Central memory CD8-positive, alpha-beta T cell (primary cell): ENCODE results near the gene NPTX1.

Experiments
- ATAC-seq: fragments of 150-1000 bp; cut with Tn5 transposase; replicated peaks from 2 replicates; pipeline ENCODE4 v1.10.0; 2022; ENCODE audit warnings: mild to moderate bottlenecking, moderate FRiP score, moderate number of reproducible peaks; ENCODE audit not compliant: poor library complexity, severe bottlenecking; ENCODE audit errors: extremely low read depth
- DNase-seq, 2 donors: peaks; one replicate each; pipeline ENCODE4 v3.0.0; 2021; ENCODE audit warnings: low spot score in 2 of 2
- H3K27ac Mint-ChIP-seq: one replicate; pipeline ENCODE4 v1.8.0; 2022; ENCODE audit warnings: low read depth, mild to moderate bottlenecking, moderate library complexity, mixed read lengths
- H3K27me3 Mint-ChIP-seq: one replicate; pipeline ENCODE4 v1.8.0; 2022; ENCODE audit warnings: mixed read lengths
- H3K36me3 Mint-ChIP-seq: one replicate; pipeline ENCODE4 v1.8.0; 2022; ENCODE audit warnings: mild to moderate bottlenecking, moderate library complexity, mixed read lengths; ENCODE audit not compliant: insufficient read depth
- H3K4me1 Mint-ChIP-seq: one replicate; pipeline ENCODE4 v1.8.0; 2022; ENCODE audit warnings: mixed read lengths
- H3K4me3 Mint-ChIP-seq: one replicate; pipeline ENCODE4 v1.8.0; 2022; ENCODE audit warnings: mild to moderate bottlenecking, moderate library complexity, mixed read lengths
- H3K9me3 Mint-ChIP-seq: one replicate; pipeline ENCODE4 v1.8.0; 2022; ENCODE audit warnings: mixed read lengths

The NPTX1 gene

DNA sequence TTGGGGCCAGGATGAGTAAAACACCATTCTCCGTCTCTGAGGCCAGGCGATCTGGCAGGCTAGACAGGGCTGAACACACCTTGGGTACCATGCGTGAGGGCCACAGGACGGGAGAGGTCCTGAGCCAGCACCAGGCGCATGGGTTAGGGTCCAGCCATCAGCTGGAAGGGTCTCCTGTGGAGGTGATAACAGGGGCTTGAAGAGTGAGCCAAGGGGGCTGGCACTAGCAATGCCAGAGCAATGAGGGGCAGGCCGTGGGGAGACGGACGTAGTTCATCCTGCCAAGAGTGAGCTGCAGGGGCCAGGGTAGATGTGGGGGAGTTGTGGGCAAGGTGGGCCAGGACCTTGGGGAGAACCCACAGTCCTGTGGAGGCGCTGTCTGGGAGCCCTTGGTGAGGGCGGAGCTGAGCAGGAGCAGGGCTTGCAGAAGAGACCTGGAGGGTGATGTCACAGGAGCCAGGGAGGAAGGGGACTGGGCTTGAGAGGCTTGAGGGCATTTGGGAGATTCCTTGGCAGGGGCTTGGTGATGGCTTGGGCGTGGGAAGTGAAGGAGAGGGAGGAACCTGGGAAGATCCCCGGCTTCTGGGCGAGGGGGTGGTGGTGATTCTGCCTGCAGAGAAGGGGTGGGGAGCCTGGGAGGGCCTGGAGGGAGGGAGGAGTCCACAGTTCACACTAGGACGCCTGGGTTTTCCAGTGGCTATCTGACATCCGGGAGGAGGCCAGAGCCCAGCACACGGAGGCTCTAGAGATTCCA lies 6.3 kb upstream of the NPTX1 start:
- H3K9me3 Mint-ChIP-seq, result no peaks in the 10 kb centered on the region
- DNase-seq (no peak), ATAC-seq (no peak)
- H3K4me1 Mint-ChIP-seq, result no peaks in the 10 kb centered on the region
- peaks cover 72% of the 10 kb centered on the region for H3K27me3 Mint-ChIP-seq
- no peak overlapping the region for H3K27ac Mint-ChIP-seq
- no peaks in the 10 kb centered on the region for H3K36me3 Mint-ChIP-seq
- H3K4me3 Mint-ChIP-seq, result no peak overlapping the region

DNA sequence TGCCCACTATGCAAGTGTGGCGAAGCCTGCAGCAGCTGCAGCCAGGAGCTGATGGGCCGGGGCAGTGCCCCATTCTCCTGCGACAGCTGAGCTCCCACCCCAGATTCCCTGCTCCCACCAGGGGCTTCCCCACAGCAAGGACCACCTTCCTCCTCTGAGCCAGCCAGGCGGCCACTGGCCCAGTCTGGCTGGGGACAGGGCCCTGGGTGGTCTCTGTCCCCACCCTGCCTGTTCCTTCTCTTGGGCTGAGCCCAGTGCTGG lies 5.6 kb upstream of the NPTX1 start:
- no peak for ATAC-seq
- H3K27me3 Mint-ChIP-seq, result peaks cover 65% of the 10 kb centered on the region
- no peaks in the 10 kb centered on the region for H3K36me3 Mint-ChIP-seq
- H3K27ac Mint-ChIP-seq, result no peak overlapping the region
- H3K4me3 Mint-ChIP-seq, result no peak overlapping the region
- no peaks in the 10 kb centered on the region for H3K9me3 Mint-ChIP-seq
- DNase-seq, result no peak
- no peaks in the 10 kb centered on the region for H3K4me1 Mint-ChIP-seq

GRCh38 chr17:80481284-80482057 lies 5.1 kb upstream of the NPTX1 start:
- no peak for DNase-seq
- Mint-ChIP-seq H3K27me3 (peaks cover 62% of the 10 kb centered on the region), H3K27ac (no peak overlapping the region), H3K4me1 (no peaks in the 10 kb centered on the region), H3K9me3 (no peaks in the 10 kb centered on the region), H3K4me3 (no peak overlapping the region), H3K36me3 (no peaks in the 10 kb centered on the region)
- no peak for ATAC-seq

DNA sequence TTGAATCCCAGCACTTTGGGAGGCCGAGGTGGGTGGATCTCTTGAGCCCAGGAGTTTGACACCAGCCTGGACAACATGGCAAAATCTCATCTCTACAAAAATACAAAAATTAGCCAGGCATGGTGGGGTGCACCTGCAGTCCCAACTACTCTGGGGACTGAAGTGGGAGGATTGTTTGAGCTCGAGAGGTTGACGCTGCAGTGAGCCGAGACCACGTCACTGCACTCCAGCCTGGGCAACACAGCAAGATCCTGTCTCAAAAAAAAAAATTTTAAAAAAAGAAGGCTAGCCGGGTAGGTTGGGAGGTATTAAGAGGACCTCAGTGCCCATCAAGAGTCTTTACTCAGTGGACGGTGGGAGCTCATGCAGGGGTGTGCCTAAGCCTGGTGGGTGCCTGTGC lies 3.8 kb upstream of the NPTX1 start:
- Mint-ChIP-seq H3K27me3 (peaks cover 57% of the 10 kb centered on the region), H3K4me1 (peaks cover 3% of the 10 kb centered on the region), H3K9me3 (no peaks in the 10 kb centered on the region), H3K36me3 (no peaks in the 10 kb centered on the region), H3K27ac (no peak overlapping the region), H3K4me3 (no peak overlapping the region)
- DNase-seq (no peak), ATAC-seq (no peak)

DNA sequence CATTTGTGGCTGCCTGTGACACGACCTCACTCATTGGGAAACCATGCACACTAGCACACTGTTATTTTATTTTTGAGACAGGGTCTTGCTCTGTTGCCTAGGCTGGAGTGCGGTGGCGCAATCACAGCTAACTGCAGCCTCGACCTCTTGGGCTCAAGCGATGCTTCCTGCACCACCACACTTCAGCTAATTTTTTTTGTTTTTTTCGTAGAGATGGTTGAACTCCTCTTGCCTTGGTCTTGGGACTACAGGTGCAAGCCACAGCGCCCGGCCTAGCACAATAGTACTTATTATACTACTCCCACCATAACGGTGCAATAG lies 2.8 kb upstream of the NPTX1 start:
- Mint-ChIP-seq H3K36me3 (no peaks in the 10 kb centered on the region), H3K27me3 (peaks cover 64% of the 10 kb centered on the region), H3K4me1 (peaks cover 13% of the 10 kb centered on the region), H3K9me3 (no peaks in the 10 kb centered on the region), H3K27ac (no peak overlapping the region), H3K4me3 (peak overlapping the region; percentile 52)
- DNase-seq (no peak), ATAC-seq (no peak)

DNA sequence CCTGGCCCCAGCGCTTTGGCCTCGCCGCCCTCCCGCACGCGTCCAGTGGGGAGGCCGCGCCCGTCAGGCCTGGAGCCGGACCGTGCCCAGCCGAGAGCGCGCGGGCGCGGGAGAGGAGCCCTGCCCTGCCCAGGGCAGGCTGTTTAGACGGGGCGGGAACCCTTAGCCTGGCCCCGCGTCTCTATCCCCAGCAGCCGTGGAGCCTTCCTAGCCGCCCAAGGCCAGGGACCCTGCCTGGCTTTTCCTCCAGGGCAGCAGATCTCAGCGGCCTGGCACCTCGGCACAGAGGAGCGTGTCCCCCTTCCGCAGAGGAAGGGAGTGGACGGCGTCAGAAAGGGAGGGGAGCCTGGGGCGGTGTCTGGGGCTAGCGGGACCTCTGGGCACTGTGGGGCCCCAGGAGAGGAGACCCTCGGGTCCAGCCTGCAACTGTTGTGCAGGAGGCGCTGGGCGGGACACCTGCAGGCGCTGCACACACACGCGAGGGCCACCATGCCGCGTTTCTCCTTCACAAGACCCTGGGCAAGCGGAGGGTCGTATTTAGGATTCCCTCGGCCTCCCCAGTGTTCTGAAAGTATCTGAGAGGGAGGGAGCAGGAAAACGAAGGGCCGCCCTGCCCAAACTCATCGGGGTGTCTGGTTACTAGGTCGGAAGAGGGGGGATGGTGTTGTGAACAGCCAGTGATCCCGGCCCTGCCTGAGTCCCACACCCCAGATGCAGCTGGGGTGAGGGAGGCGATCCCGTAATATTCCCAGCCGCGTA lies 2.3 kb upstream of the NPTX1 start:
- no peak overlapping the region for H3K27ac Mint-ChIP-seq
- peaks cover 69% of the 10 kb centered on the region for H3K27me3 Mint-ChIP-seq
- H3K4me1 Mint-ChIP-seq, result peaks cover 13% of the 10 kb centered on the region
- ATAC-seq (no peak), DNase-seq (no peak)
- no peaks in the 10 kb centered on the region for H3K9me3 Mint-ChIP-seq
- H3K4me3 Mint-ChIP-seq, result peak overlapping the region; percentile 52
- no peaks in the 10 kb centered on the region for H3K36me3 Mint-ChIP-seq

- no peak overlapping the region for H3K4me3 Mint-ChIP-seq
- H3K36me3 Mint-ChIP-seq, result no peaks in the 10 kb centered on the region
- peaks cover 69% of the 10 kb centered on the region for H3K27me3 Mint-ChIP-seq
- H3K4me1 Mint-ChIP-seq, result peaks cover 13% of the 10 kb centered on the region
- ATAC-seq (no peak), DNase-seq (no peak)
- H3K9me3 Mint-ChIP-seq, result no peaks in the 10 kb centered on the region
- H3K27ac Mint-ChIP-seq, result no peak overlapping the region
Observed at GRCh38 chr17:80477647-80478478, 1.5 kb upstream of the NPTX1 start.

GRCh38 chr17:80476877-80477646 lies 655 bp upstream of the NPTX1 start:
- H3K4me1 Mint-ChIP-seq, result peaks cover 18% of the 10 kb centered on the region
- peaks cover 69% of the 10 kb centered on the region for H3K27me3 Mint-ChIP-seq
- no peaks in the 10 kb centered on the region for H3K36me3 Mint-ChIP-seq
- DNase-seq (no peak), ATAC-seq (no peak)
- H3K9me3 Mint-ChIP-seq, result no peaks in the 10 kb centered on the region
- no peak overlapping the region for H3K27ac Mint-ChIP-seq
- H3K4me3 Mint-ChIP-seq, result no peak overlapping the region

GRCh38 chr17:80474961-80475909 lies 1.2 kb downstream of the NPTX1 start:
- Mint-ChIP-seq H3K36me3 (no peaks in the 10 kb centered on the region), H3K4me3 (peak overlapping the region; percentile 69), H3K9me3 (no peaks in the 10 kb centered on the region), H3K27me3 (peaks cover 69% of the 10 kb centered on the region), H3K4me1 (peaks cover 27% of the 10 kb centered on the region), H3K27ac (no peak overlapping the region)
- ATAC-seq (no peak), DNase-seq (no peak)

DNA sequence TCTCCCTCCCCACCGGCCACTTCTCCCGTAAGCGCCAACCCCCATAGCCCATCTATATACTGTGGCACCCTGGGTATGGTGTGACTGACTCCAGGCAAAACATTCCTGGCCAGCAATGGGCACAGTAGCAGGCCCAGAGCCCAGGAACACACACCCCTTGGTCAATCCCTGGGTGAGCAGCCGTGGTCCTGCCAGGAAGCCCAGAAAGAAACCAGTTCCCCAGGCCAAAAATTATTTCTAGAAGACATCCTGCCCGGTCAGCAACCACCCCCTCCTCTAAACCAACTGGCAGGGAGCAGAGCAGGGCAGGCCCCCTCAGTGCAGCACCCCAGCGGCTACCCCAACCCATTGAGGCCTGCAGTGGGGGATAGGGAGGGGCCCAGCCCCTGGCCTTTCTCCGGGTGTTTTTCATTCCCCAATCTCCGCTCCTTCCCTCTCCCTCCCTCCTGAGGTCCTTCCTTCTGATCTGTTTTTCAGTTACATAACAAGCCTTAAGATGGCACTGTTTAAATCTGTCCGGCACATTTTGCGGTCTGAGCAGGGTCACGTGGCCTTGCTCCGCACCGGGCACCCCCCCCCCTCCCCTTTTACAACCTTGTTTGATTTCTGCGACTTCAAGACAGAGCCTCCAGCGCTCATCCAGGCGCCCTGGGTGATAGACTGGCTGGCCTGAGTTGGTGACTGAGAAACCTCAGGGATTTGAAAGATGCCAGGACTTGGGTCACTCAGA lies 2.0 kb downstream of the NPTX1 start:
- no peak overlapping the region for H3K27ac Mint-ChIP-seq
- DNase-seq (no peak), ATAC-seq (no peak)
- H3K4me1 Mint-ChIP-seq, result peaks cover 27% of the 10 kb centered on the region
- H3K27me3 Mint-ChIP-seq, result peaks cover 68% of the 10 kb centered on the region
- no peaks in the 10 kb centered on the region for H3K9me3 Mint-ChIP-seq
- peak overlapping the region; percentile 69 for H3K4me3 Mint-ChIP-seq
- H3K36me3 Mint-ChIP-seq, result no peaks in the 10 kb centered on the region

- Mint-ChIP-seq H3K9me3 (no peaks in the 10 kb centered on the region), H3K4me3 (no peak overlapping the region), H3K27me3 (peaks cover 68% of the 10 kb centered on the region), H3K36me3 (no peaks in the 10 kb centered on the region), H3K27ac (no peak overlapping the region), H3K4me1 (peaks cover 27% of the 10 kb centered on the region)
- no peak for DNase-seq
- ATAC-seq, result no peak
Observed at GRCh38 chr17:80473701-80474100, 2.7 kb downstream of the NPTX1 start.
